NCI-H2227 (cell line): ENCODE measurements around the gene TNPO2.
"Not testable (repeated sequence)": the region's sequence is repeated elsewhere in the genome, so short reads cannot be mapped to it uniquely, and the experiment has no call there.

Experiments used
- DNase-seq: peaks from one replicate; lab custom pipeline; 2025; ENCODE audit not compliant: unreplicated experiment; lab: John Stamatoyannopoulos, UW

TNPO2 gene

GRCh38 chr19:12678039-12678438 is 45.7 kb downstream of the TNPO2 start:
- not testable (repeated sequence) for DNase-seq

GRCh38 chr19:12676928-12677327 is 46.8 kb downstream of the TNPO2 start:
- no peak for DNase-seq

- peak; percentile 80 for DNase-seq
Observed at GRCh38 chr19:12676384-12676792, 47.3 kb downstream of the TNPO2 start.

GRCh38 chr19:12675940-12676339 is 47.8 kb downstream of the TNPO2 start:
- no peak for DNase-seq

- DNase-seq = no peak
Observed at GRCh38 chr19:12675399-12675798, 48.3 kb downstream of the TNPO2 start.

GRCh38 chr19:12672744-12673143 is 51.0 kb downstream of the TNPO2 start:
- no peak for DNase-seq

- no peak for DNase-seq
Observed at GRCh38 chr19:12670159-12670928, 53.4 kb downstream of the TNPO2 start.

GRCh38 chr19:12669270-12670158 is 54.2 kb downstream of the TNPO2 start:
- peak; percentile 84 for DNase-seq

- peak; percentile 53 for DNase-seq
Observed at GRCh38 chr19:12668932-12669269, 54.8 kb downstream of the TNPO2 start.

- DNase-seq = no peak
Observed at GRCh38 chr19:12668346-12668745, 55.4 kb downstream of the TNPO2 start.

GRCh38 chr19:12667731-12668302 is 55.9 kb downstream of the TNPO2 start:
- DNase-seq = no peak

- DNase-seq = peak; percentile 84
Observed at GRCh38 chr19:12666265-12667048, 57.3 kb downstream of the TNPO2 start, which contains the start of the genes MAN2B1 and WDR83. TSS of gene MAN2B1 (minus strand) at chr19:12666742. CDS start at chr19:12666701, 41 bp downstream. TSS of gene WDR83 (plus strand) at chr19:12666807. CDS start at chr19:12669791, 2,984 bp downstream.

- DNase-seq = no peak
Observed at GRCh38 chr19:12665671-12666264, 58.0 kb downstream of the TNPO2 start.

GRCh38 chr19:12665281-12665573 is 58.5 kb downstream of the TNPO2 start:
- DNase-seq = no peak

GRCh38 chr19:12664406-12665280 is 59.1 kb downstream of the TNPO2 start:
- DNase-seq = no peak

- DNase-seq = no peak
Observed at GRCh38 chr19:12660980-12661379, 62.8 kb downstream of the TNPO2 start.

GRCh38 chr19:12657966-12658365 is 65.8 kb downstream of the TNPO2 start:
- no peak for DNase-seq

GRCh38 chr19:12656899-12657571 is 66.7 kb downstream of the TNPO2 start:
- no peak for DNase-seq

GRCh38 chr19:12655546-12655945 is 68.2 kb downstream of the TNPO2 start:
- no peak for DNase-seq
